ENCODE results near the gene SMARCA4.

DNA sequence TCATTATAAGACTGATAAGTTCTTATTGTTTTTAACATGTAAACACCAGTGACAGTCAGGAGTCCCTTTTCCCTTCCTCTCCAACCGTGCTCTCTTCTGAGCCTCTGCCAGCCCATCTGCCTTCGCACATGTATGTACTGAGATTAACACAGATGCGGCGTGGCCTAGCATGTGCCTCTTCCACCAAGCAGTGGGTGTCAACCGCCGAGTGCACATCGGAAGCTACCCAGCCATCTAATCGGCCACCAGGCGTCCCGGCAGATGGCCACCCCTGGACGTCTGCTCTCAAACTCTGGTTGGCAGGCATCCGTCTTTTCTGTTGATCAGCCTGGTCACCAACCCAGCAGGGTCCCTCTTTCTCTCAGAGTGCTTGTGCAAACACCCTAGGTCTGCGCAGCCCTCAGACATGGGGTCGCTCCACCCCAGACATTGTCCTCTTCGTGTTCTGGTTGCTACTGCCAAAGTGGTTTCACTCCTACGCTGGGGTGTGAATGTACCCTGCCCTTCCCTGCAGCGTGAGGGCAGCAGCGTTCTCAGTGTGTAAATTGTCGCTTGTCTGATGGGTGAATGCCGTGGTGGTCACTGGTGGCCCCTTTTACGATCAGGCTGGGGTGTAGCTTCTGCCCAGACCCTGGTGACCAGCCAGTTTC lies 70.7 kb downstream of the SMARCA4 start:
- TF ChIP-seq, protein P1, sequence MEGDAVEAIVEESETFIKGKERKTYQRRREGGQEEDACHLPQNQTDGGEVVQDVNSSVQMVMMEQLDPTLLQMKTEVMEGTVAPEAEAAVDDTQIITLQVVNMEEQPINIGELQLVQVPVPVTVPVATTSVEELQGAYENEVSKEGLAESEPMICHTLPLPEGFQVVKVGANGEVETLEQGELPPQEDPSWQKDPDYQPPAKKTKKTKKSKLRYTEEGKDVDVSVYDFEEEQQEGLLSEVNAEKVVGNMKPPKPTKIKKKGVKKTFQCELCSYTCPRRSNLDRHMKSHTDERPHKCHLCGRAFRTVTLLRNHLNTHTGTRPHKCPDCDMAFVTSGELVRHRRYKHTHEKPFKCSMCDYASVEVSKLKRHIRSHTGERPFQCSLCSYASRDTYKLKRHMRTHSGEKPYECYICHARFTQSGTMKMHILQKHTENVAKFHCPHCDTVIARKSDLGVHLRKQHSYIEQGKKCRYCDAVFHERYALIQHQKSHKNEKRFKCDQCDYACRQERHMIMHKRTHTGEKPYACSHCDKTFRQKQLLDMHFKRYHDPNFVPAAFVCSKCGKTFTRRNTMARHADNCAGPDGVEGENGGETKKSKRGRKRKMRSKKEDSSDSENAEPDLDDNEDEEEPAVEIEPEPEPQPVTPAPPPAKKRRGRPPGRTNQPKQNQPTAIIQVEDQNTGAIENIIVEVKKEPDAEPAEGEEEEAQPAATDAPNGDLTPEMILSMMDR (IDR thresholded peaks at IDR 0.05): no peak
- no peak for TF ChIP-seq POLR2A (IDR thresholded peaks at IDR 0.05)

Measured in right lobe of liver (tissue), 4 donors.